ENCODE data around the gene RPUSD1.
"Not testable (repeated sequence)": the region's sequence is repeated elsewhere in the genome, so short reads cannot be mapped to it uniquely, and the experiment has no call there.

The RPUSD1 gene

DNA sequence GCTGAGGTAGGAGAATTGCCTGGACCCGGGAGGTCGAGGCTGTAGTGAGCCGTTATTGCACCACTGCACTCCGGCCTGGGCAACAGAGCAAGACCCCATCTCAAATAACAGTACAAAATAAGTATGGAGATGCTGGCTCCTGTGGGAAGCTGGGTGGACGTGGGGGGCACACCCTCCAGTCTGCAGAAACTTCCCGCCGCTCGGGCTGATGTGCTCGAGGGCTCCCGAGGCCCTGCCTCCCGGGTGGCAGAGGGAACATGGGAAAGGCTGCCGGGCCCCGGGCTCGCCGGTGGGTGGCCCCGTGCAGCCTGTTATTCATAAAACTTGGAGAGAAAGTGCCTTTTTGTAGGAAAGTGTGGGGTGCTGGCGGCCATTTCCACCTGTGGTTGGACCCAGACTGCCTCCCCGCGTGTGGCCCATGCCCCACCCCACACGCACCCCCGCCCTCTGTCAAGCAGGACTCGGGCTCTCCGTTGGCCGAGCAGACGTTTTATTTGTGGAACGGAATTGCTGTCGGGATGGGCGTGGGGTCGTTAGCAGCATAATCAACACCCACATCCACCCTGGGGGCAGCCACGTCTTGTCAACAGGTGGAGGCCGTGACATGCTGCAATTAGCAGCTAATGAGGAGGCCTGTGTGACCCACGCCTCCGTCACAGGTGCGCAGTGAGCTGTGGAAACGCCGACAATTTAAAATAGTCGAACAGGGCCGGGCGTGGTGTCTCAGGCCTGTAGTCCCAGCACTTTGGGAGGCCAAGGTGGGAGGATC lies 40.0 kb downstream of the RPUSD1 start:
- no peak for DNase-seq (ENCODE audit: low read depth in 2 of 2)

DNA sequence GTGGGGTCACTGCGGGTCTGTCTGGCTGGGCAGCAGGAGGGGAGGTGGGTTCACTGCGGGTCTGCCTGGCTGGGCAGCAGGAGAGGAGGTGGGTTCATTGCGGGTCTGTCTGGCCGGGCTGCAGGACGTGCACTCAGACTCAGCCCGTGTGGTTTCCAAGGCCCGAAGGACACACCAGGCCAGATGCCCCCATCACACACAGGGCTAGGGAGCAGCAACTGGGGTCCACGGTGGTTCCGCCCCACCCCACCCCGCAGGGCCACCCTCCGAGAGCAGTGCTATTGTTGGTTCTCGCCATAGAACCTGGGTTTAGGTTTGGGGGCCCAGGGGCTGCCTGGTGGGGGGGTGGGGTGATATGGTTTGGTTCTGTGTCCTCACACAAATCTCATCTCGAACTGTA lies 41.5 kb downstream of the RPUSD1 start:
- DNase-seq (ENCODE audit: low read depth in 2 of 2) = no peak

DNA sequence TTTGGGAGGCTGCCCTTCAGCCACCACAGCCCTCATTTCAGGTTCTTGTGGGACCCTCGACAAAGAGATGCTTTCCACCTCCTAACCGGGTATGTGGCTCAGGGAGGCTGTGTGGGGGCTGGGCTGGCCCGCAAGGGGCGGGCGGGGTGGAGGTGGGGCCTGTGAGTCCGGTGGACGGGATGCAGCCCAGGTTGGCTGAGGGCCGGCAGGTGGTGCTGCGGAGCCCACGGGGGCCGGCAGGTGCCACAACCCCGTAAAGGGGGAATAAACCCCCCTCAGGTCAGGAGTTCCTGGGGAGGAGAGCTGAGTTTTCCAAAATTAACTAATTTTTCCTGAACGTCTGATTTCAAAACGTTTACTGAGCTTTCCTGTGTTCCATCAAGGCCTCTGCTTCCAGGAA lies 42.4 kb downstream of the RPUSD1 start:
- no peak for DNase-seq (ENCODE audit: low read depth in 2 of 2)

DNA sequence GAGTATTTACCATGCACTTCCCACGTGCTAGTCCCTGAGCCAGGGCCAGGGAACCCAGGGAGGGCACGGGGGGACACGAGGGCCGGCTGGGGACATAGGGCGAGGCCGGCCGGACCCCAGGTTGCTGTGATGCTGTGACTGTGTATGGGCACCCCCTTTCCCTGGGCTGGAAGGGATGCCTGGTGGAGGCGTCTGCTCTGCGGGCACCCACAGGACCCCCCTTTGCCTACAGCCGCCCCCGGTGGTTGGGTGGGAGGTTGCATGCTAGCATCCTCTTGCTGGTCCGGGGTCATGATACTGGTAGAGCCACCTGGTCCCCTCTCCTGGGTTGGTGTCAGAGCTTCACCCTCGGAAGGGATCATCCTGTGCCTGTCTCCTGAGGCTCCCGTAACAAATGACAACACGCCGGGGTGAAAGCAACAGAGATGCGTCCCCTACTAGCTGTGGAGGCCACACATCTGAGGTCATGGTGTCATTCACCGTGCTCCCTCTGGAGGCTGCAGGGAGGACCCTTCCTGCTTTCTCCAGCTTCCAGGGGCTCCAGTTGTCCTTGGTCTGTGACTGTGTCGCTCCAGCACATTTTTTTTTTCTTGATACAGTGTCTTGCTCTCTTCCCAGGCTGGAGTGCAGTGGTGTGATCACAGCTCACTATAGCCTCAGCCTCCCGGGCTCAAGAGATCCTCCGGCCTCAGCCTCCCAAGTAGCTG lies 44.2 kb downstream of the RPUSD1 start:
- DNase-seq (ENCODE audit: low read depth in 2 of 2) = no peak

DNA sequence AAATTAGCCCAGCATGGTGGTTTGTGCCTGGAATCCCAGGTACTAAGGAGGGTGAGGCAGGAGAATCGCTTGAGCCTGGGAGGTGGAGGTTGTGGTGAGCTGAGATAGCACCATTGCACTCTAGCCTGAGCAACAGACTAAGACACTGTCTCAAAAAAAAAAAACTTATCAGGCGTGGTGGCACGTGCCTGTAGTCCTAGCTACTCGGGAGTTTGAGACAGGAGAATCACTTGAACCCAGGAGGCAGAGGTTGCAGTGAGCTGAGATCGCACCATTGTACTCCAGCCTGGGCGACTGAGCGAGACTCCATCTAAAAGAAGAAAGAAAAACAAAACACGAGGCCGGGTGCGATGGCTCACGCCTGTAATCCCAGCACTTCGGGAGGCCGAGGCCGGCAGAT lies 45.3 kb downstream of the RPUSD1 start:
- DNase-seq (ENCODE audit: low read depth in 2 of 2) = not testable (repeated sequence)

DNA sequence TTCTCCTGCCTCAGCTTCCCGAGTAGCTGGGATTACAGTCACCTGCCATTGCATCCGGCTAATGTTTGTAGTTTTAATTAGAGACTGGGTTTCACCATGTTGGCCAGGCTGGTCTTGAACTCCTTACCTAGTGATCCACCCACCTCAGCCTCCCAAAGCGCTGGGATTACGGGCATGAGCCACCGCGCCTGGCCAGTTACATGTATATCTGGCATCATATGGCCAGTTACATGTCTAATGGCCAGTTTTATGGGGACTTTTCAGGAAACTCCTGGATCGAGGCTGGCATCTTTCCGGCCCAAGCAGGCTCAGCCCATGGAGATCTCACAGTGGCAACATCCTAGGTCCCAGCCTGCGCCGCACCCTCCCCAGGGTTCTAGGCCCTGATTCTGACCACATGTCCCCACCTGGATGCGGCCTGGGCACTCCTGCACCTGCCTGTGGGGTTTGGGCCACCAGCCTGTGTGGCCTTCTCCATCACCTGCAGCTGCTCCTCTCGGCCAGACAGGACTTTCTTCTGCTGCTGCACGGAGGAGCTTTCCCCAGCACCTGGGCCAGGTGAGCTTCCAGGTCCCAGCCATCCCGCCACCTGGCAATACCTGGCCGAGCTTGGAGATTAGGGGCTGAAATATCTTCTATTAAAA lies 46.1 kb downstream of the RPUSD1 start:
- no peak for DNase-seq (ENCODE audit: low read depth in 2 of 2)

DNA sequence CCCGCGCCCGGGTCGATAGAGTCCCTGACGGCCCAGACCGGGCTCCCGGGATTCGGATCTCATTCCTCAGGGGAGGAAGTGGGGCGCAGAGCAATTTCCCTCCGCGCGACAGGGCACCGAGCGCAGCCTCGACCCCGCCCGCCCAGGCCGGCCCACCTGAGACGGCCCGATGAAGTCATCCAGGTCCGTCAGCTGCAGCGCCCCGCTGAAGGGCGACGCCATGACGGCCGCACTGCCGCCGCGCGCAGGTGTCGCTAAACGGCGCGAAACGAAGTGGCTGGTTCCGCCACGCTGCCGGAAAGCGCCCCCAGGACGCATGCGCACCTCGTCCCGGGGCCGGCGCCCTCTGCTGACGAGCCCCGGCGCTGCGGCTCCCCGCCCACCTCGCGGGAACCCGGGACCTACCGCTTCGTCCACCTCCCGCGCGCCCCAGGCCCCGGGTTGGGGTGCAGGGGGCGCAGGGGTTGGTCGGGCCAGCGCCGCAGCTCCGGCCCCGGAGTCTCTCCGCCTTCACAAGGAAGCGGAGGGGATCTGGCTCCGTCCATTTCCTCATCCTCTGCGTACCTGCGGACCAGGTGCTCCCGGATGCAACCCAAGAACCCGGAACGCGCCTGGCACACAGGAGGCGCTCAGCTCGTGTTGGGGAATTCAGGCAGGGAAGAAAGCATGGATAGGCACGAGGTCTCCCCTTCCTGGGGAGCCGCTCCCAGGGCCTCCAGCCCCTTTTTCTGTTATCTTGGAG lies 47.2 kb downstream of the RPUSD1 start, which contains the start of gene CIAO3:
Gene CIAO3, minus strand, starts transcription at position 234 of the 742 bp plus-strand sequence. Its CDS starts 12 bp downstream, at position 222.
- DNase-seq (ENCODE audit: low read depth in 2 of 2) = peak; percentile 84 to 88

DNA sequence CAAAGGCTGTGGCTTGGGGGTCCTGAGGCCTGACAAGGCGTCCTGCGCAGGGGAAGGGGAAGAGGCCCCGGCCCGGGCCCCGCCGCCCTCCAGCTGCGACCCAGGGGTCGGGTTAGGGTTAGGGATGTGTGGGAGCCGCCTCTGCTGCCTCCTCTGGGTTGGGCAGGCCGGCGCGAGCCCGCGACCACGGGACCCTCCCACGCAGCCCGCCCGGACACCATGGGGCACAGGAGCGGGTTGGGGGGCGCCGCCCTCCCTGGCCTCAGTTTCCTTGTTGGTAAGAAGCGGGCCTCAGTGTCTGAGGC lies 47.8 kb downstream of the RPUSD1 start:
- no peak for DNase-seq (ENCODE audit: low read depth in 2 of 2)

DNA sequence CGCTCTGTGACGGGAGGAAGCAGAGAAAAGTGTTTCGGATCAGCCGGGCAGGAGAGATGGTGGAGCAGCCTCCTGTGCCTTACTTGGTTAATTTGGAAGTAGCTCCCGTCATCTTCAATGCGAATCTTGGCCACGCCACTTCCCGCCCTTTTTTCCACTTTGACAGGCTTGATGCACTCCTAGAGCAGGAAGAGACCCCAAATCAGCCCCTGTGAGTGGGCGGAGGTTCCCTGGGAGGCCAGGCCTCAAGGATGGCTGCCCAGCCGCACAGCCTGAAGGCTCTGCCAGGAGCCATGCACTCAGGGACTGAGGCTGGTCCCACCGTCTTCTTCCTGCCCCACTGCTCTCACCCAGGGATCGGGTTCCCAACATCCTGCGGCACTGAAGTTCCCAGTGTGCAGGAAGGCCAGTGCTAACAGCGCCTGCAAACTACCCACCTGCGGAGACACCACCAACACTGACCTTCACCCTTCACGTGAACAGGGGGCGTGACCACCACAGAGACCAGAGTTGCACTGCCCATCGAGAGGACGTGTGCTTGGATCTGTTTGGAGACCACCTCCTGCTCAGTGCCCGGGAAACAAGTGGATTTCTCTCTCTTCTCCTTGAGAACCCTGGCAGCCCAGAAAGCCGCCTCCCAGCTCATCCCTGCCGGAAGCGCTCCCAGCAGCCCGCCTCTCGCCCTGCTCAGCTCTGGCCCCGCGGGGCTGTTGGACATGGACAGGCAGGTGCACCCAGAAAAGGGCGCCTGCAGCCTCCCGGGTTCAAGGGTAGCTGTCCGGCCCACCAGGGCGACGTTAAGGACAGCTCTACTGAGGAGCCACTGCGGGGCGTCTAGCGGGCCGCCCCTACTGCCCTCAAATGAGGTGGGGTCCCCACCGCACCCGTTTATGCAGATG lies 48.4 kb downstream of the RPUSD1 start:
- no peak for DNase-seq (ENCODE audit: low read depth in 2 of 2)

DNA sequence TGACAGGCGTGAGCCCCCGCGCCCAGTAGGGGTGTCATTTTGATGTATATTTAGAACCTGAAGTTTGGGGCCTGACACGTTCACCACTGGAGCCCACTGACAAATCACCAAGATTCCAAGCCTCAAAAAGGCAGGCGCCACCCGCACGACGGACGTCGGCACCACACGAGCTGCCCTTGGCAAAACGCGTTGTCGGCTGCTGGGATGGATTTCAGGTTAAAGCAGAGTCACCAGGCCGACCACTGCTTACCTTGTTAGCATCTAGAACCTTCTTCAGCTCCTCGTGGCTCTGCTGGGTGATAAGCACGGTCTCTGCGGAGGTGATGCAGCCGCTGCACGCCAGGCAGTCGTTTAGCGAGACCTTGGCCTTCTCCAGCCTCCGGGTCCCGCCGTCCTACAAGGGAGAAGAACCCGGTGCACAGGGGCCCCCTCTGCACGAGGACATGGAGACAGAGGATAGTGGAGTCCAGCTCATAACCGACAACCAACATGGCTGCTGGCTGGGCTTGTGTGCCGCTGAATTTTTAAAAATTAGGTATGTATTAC lies 51.2 kb downstream of the RPUSD1 start:
- no peak for DNase-seq (ENCODE audit: low read depth in 2 of 2)

DNA sequence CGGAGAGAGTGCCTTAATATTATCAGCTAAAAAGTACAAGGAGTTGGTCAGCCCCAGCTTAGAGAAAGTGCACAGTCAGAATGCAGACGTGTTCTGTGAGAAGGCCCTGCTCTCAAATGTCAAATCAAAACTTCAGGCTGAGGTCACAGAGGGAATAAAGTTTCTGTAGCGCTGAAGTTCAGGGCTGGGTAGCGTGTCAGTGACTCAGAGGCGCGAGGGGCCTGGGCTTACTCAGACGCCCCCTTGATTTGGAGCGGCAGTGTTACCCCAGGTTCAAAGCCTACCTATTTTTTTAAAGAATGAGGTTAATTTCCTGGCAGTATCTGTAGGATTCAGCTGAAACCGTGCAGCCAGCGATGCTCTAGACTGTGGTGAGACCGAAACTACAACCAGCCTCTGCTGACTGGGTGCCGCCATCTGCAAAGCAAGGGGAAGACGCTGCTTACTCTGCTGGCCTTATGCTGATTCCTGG lies 52.2 kb downstream of the RPUSD1 start:
- peak in 1 of 2 experiments; percentile 56 for DNase-seq (ENCODE audit: low read depth in 2 of 2)

DNA sequence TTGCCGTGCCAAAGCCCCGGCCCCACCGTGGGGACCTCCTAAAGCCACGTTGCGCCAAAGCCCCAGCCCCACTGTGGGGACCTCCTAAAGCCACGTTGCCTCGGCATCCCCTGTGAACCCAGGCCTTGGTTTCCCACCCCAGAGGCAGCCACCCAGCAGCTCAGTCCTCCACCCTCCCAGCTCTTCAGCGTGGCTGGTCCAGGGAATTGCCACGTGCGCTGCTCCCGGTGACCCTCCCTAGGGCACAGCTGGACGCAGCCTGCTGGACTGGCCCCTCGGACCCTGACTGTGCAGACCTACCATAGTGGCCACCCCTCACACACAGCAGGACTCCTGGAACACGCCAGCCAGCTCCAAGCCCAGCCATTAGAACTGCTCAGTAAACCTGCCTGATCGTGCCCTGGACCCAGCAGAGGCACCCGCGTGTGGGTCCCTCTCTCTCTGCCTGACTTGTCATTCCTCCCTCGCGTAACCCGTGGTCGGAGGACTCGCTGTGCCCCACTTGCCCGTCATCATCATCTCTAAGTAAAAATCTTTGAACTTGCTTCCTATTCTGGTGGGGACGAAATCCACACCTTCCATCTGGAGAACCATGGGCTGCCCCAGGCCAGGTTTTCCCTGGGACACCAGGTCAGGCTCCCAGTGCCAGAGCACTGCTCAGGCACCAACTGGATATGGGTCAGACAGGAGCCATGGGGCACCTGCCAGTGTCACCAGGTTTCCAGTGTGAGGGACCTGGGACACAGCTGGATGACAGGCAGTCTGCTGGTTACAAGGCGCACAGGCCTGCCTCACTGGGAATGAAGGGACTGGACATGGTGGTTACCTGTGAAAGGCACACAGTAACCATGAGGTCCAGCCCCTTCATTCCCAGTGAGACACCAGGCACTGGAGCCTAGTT lies 53.0 kb downstream of the RPUSD1 start:
- no peak for DNase-seq (ENCODE audit: low read depth in 2 of 2)

Data from stimulated activated CD4-positive, alpha-beta T cell treated with anti-CD3 and anti-CD28 coated beads, Interleukin-12 subunit alpha, Interleukin-12 subunit beta, amount 100 ng/mL, for 24 hours (primary cell).